ENCODE measurements around the gene THAP5.

THAP5 gene, protein sequence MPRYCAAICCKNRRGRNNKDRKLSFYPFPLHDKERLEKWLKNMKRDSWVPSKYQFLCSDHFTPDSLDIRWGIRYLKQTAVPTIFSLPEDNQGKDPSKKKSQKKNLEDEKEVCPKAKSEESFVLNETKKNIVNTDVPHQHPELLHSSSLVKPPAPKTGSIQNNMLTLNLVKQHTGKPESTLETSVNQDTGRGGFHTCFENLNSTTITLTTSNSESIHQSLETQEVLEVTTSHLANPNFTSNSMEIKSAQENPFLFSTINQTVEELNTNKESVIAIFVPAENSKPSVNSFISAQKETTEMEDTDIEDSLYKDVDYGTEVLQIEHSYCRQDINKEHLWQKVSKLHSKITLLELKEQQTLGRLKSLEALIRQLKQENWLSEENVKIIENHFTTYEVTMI

GRCh38 chr7:108569381-108570145 lies at the start of gene THAP5, which contains the start of gene DNAJB9:
THAP5 (minus strand) TSS chr7:108569706; CDS start chr7:108569569, 137 bp downstream.
DNAJB9 (plus strand) TSS chr7:108569874; CDS start chr7:108571727, 1,853 bp downstream.
- DNase-seq (ENCODE audit: low read depth) = peak; percentile 100

GRCh38 chr7:108618056-108618455 lies 48.5 kb upstream of the THAP5 start:
- DNase-seq (ENCODE audit: low read depth) = no peak

DNA sequence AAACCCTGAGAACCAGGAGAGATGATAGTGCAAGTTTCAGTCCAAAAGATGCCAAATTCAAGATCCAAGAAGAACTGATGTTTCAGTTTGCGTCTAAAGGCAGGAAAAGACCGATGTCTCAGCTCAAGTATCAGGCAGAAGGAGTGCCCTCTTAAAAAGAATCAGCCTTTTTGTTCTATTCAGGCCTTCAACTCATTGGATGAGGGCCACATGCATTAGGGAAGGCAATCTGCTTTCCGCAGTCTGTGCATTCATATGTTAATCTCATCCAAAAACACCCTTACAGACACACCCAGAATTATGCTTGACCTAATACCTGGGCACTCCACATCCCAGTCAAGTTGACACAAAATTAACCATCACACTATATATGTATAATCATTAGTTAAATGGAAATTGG lies 45.4 kb upstream of the THAP5 start:
- no peak for DNase-seq (ENCODE audit: low read depth)

- no peak for DNase-seq (ENCODE audit: low read depth)
These were observed 44.5 kb upstream of the THAP5 start for GRCh38 chr7:108613949-108614381.

DNA sequence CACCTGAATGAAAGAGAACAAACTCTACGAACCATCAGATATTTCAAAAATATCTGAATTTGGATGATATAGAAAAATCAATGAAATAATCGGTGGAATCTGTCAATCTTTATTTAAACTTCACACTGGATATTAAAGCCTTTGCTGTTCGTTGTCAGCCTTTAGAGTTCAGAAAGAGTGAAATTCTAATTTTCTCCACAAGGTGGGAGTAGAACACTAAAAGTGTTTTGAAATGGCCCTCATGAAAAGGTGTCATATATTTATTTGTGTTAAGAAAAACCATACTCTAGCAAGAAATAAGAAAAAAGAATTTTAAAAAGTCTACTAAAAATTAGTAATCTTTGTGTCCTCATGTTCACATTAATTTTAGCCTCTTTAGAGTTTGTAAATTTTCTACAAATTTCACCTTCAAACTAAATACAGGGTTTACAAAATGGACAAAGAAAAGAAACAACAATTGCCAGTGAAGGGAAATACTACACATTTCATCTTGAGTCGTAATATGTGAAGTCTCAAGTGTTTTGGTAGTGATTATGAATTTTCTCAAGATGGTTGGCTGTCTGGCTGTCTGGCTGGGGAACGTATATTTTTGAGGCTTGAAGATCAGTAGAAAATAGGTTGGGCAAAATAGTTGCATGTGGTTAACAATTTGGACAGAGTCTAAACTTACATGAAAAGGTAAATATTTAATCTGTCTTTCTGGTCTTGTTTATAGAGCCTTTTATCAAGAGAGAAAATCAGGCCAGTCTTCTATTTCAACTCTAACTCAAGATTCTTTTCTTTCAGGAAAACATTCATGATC lies 43.8 kb upstream of the THAP5 start:
- DNase-seq (ENCODE audit: low read depth) = no peak

DNA sequence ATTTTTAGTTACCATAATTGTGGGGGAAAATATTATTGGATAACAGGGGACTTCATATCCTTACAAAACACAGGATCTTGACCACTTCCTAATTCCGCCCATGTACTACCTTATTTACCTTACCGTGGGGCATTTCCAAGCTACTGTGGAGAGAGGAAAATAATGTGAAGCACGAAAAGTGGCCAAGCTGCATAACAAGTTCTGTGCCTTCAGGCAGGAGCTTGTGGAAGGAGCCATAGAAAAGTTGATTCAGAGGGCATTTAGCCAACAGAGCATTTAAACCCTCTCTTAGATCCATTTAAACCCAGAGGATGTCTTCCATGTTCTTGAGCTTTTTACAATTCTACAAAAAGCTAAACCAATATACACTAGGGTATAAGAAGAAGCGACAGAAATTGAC lies 41.8 kb upstream of the THAP5 start:
- no peak for DNase-seq (ENCODE audit: low read depth)

DNA sequence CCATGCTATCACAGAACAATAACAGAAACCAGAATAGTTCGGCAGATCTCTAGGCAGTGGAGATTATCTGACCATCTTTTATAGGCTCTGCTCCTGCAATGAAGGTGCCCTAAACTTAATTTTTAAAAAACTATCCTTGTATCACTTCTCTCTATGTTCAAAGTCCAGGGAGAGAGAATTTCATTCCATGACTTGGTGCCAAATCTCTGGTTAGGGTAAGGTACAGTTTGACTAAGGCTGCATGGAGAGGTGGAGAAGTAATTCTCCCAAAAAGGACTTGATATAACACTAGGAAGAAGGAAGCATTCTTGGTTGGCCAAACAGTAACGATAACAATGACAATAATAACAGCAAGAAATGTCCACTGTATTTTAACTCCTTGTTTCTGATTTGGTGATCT lies 40.1 kb upstream of the THAP5 start:
- DNase-seq (ENCODE audit: low read depth) = no peak

DNA sequence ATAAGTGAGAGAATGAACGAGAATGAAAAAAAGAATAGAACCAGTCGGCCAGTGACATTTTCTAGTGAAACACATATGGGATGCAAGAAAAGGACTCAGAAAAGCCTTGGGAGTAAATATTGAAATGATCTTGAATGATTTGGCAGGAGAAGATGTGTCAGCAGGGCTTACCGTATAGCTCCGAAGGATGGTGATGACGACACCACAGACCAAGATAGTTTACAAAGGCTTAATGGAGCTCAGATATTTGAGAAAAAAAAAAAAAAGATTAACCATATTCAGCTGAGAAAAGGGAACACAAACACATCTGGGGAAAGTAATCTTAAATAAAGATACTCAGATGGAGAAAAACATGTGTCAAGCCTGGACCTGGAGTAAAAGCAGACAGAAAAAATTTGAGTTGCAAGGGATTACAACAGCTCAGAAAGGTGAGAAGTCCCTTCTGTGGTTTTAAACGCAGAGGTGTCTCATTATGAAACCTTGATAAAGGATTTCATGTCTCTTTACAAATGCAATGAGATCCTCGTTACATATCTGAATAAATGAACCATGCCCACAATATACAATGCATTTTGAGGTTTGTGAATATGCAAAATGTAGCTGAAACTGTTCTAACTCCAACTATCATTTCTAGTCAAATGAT lies 36.2 kb upstream of the THAP5 start:
- no peak for DNase-seq (ENCODE audit: low read depth)

- DNase-seq (ENCODE audit: low read depth) = no peak
These were observed 35.0 kb upstream of the THAP5 start for GRCh38 chr7:108604307-108605077.

GRCh38 chr7:108603656-108604306 lies 34.3 kb upstream of the THAP5 start:
- DNase-seq (ENCODE audit: low read depth) = no peak

DNA sequence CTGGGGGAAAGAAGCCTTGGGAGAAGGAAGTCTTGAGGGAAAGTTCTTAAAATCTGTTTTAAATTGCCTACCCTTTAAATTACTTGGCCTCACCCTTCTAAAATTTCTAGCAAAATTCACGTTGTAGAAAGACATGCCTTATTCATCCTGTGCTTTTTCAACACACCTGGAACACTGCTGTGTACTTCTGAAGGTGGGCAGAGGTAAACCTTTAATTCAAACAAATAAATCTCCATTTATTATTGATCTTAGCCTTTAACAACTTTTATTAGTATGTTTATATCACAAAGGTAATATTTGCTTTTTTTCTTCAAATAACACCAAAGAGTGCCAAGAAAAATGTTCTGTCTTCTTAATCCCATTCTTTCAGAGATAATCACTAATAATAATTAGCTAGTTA lies 30.9 kb upstream of the THAP5 start:
- no peak for DNase-seq (ENCODE audit: low read depth)

- DNase-seq (ENCODE audit: low read depth) = no peak
These were observed 29.5 kb upstream of the THAP5 start for GRCh38 chr7:108598914-108599580.

- no peak for DNase-seq (ENCODE audit: low read depth)
These were observed 28.6 kb upstream of the THAP5 start for GRCh38 chr7:108598153-108598552.

GRCh38 chr7:108596560-108596959 lies 27.1 kb upstream of the THAP5 start:
- no peak for DNase-seq (ENCODE audit: low read depth)

- no peak for DNase-seq (ENCODE audit: low read depth)
These were observed 23.2 kb upstream of the THAP5 start for GRCh38 chr7:108592646-108593201.

DNA sequence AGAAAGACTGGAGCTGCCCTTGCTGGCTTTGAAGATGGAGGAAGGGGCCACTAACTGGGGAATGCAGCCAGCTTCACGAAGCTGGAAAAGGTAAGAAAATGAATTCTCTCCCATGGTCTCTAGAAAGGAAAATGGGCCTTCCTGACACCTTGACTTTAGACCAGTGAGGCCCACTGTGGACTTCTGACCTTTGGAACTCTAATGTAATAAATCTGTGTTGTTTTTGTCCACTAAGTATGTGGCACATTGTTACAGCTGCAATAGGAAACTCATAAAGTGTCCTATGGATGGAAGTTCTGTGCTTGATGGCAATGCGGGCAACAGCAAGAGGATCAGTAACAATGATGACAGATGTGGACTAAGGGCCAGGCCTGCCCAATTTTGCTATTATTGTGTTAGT lies 21.1 kb upstream of the THAP5 start:
- DNase-seq (ENCODE audit: low read depth) = no peak

DNA sequence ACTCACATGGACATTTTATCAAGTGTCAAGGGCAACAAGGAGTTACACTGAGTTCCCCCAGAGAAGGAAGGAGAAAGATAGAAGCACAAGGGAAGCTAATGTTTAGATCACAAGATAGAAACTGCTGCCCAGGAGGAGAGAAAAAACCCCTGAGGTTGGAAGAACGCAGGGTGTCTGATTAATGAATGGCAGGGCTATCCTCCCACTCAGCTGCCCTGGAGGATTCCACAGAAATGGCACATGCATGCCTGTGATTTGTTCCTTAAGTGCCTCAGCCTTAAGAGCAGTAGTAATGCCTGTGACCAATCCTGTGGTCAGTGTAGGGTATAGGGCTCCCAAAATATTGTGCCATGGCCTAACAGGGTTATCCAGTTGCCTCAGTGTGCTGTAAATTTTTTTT lies 20.4 kb upstream of the THAP5 start:
- DNase-seq (ENCODE audit: low read depth) = no peak

GRCh38 chr7:108589199-108589598 lies 19.7 kb upstream of the THAP5 start:
- DNase-seq (ENCODE audit: low read depth) = no peak

DNA sequence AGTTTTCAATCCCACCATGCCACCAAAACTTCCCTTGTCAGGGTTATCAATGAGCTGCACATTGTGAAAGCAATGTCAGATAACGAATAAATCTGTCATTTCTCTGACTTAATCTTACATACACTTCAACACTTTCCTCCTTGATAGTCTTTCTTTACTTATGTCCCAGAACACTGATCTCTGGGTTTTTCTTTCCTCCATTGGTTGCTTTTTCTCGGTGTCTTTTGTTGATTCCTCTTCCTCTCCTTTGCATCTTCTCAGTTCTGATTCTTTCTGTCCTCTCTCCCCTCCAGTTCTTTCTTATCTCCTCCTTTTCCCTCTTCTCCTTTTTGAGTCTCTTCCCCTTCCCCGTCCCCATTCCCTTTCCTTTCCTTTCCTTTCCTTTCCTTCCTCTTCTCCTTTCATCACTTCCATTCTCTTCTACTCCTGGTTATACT lies 16.8 kb upstream of the THAP5 start:
- DNase-seq (ENCODE audit: low read depth) = no peak

DNA sequence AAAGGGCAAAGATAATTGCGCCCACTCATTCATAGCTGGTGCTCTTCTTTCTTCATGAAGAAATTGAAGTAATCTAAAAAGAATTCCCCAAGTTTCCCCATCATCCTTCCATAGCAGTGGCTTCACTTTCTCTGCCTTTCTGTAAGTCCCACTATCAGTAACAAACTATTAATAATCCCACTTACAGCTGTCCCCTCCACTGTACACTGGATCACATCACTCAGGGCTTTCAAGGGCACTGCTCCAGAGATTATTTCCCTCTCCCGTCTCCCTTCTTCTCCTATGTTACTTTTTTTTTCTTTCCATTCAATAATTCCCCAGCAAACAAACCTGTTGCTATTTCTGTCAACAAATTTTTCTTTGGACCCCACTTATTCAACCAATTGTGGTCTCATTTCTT lies 16.3 kb upstream of the THAP5 start:
- DNase-seq (ENCODE audit: low read depth) = no peak

All from T-helper 22 cell (primary cell).